Upper lobe of right lung (tissue), 1 donor: ENCODE results near the gene PIK3CD. TPM values are rescaled to one million over a fixed set of nuclear protein-coding genes. Genes with fewer than 3 reads are reported as not detected.

Source experiments
- ATAC-seq: fragments of 200-7000 bp; cut with Tn5 transposase; one replicate; pipeline ENCODE4 v1.9.1; 2020; ENCODE audit warnings: mild to moderate bottlenecking, moderate library complexity
- DNase-seq: peaks from one replicate; pipeline ENCODE4 v3.0.0-alpha.2; 2020
- H3K27ac ChIP-seq: fragments of 200-600 bp; one replicate; pipeline ENCODE4 v1.8.0; 2022
- H3K27me3 ChIP-seq: fragments of 200-600 bp; one replicate; pipeline ENCODE4 v1.8.0; 2022; ENCODE audit warnings: mild to moderate bottlenecking
- H3K36me3 ChIP-seq: fragments of 200-600 bp; one replicate; pipeline ENCODE4 v1.8.0; 2022
- H3K4me1 ChIP-seq: fragments of 200-600 bp; one replicate; pipeline ENCODE4 v1.8.0; 2022
- H3K4me3 ChIP-seq: fragments of 200-600 bp; one replicate; pipeline ENCODE4 v1.8.0; 2022; ENCODE audit warnings: mild to moderate bottlenecking
- H3K9me3 ChIP-seq: fragments of 200-600 bp; one replicate; pipeline ENCODE4 v1.8.0; 2022
- intact Hi-C: fragments of 100-400 bp; cut with DNase I; formaldehyde crosslinking; loops from one replicate; pipeline ENCODE4 v1.11.0; 2022
- total RNA-seq: library from RNA; stranded (reverse); fragmentation: NEBNext Ultra II Directional; extraction: Animal tissue kit (Norgen Biotek cat#: 25700); gene quantifications from one replicate; pipeline ENCODE4 v1.2.1, GENCODE V29; 2021
- TF ChIP-seq, protein P1 (sequence below): fragments of 200-600 bp; IDR thresholded peaks from one replicate; pipeline ENCODE4 v1.8.0; 2022; ENCODE audit warnings: antibody characterized with exemption
- donor health status: DM: no; HTN: yes; CAD: no; lungs with severe emphysema.

PIK3CD gene
- total RNA-seq, 1 donor from 2014 or later = 18.2 TPM

DNA sequence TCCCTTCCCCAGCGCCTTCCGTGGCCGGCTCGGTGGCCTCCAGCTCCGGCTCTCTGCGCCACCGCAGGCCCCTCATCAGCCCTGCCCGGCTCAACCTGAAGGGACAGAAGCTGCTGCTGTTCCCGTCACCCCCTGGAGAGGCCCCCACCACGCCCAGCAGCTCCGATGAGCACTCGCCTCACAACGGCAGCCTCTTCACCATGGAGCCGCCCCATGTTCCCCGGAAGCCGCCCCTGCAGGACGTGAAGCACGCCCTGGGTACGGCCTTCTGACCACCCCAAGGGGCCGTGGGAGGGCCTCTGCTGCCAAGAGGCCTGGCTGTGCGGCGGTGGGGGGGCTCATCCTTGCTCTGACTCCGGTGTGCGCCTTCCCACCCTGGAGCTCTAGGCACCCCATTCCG is 41.0 kb upstream of the PIK3CD start:
- intact Hi-C loops = no loop called here
- H3K36me3 ChIP-seq = peaks cover 19% of the 10 kb centered on the region
- no peak overlapping the region for H3K4me3 ChIP-seq
- ATAC-seq (no peak), DNase-seq (no peak)
- TF ChIP-seq, protein P1, sequence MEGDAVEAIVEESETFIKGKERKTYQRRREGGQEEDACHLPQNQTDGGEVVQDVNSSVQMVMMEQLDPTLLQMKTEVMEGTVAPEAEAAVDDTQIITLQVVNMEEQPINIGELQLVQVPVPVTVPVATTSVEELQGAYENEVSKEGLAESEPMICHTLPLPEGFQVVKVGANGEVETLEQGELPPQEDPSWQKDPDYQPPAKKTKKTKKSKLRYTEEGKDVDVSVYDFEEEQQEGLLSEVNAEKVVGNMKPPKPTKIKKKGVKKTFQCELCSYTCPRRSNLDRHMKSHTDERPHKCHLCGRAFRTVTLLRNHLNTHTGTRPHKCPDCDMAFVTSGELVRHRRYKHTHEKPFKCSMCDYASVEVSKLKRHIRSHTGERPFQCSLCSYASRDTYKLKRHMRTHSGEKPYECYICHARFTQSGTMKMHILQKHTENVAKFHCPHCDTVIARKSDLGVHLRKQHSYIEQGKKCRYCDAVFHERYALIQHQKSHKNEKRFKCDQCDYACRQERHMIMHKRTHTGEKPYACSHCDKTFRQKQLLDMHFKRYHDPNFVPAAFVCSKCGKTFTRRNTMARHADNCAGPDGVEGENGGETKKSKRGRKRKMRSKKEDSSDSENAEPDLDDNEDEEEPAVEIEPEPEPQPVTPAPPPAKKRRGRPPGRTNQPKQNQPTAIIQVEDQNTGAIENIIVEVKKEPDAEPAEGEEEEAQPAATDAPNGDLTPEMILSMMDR = no peak
- no peaks in the 10 kb centered on the region for H3K4me1 ChIP-seq
- no peaks in the 10 kb centered on the region for H3K27me3 ChIP-seq
- no peaks in the 10 kb centered on the region for H3K9me3 ChIP-seq
- no peak overlapping the region for H3K27ac ChIP-seq

DNA sequence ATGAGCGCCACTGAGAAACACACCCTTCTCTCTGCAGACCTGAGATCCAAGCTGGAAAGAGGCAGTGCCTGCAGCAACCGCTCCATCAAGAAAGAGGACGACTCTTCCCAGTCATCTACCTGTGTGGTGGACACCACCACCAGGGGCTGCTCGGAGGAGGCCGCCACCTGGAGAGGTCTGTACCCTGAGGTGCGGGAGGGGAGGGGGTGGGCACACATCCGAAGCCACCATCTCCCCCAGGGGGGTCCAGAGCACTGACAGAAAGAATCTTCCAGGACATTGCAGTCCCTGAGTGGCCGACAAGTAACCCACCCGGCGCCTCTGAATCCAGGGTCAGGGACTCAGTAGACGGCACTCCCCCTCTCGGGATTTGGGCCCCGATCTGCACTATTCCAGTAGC is 39.8 kb upstream of the PIK3CD start:
- H3K36me3 ChIP-seq = peaks cover 19% of the 10 kb centered on the region

DNA sequence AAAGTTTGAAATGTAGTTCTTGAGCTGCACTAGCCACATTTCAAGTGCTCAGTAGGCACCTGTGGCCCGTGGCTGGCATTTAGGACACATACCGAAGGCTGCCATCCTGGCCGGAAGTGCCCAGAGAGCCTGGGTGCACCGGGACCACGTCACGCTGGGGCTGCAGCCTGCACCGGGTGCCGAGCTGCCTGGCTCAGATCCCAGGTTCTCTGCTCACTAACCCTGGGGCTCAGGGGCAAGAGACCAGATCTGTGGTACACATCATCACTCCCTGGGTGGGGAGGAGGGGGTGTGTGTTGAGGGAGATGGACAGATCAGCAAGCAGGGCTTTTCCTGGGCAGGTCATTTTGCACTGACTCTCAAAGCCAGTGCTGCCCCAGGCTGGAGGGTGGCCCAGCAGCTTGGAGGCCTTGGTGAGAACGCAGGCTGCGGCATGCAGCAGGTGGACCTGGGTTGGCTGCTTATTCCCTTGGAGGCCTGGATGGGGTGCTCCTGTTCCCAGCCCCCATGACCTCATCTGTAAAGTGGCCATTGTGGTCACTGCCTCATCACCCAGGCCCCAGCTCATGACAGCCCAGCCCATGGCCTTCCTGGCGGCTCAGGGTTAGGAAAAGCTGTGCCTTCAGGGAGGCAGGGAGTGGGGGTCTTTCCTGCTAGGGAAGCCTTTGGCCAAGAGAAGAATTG is 39.2 kb upstream of the PIK3CD start:
- Histone ChIP-seq H3K27me3 (no peaks in the 10 kb centered on the region), H3K9me3 (no peaks in the 10 kb centered on the region), H3K36me3 (peaks cover 18% of the 10 kb centered on the region), H3K4me1 (no peaks in the 10 kb centered on the region), H3K27ac (no peak overlapping the region), H3K4me3 (no peak overlapping the region)
- no peak for DNase-seq
- ATAC-seq = no peak
- intact Hi-C loops = no loop called here
- TF ChIP-seq, protein P1 = no peak

More for the DNA sequence above, 39.8 kb upstream of the PIK3CD start:
- no peaks in the 10 kb centered on the region for H3K9me3 ChIP-seq
- H3K27me3 ChIP-seq = no peaks in the 10 kb centered on the region
- intact Hi-C loops = no loop called here
- H3K4me1 ChIP-seq = no peaks in the 10 kb centered on the region
- H3K27ac ChIP-seq = no peak overlapping the region
- H3K4me3 ChIP-seq = no peak overlapping the region
- ATAC-seq = no peak
- no peak for DNase-seq
- TF ChIP-seq, protein P1 = no peak

DNA sequence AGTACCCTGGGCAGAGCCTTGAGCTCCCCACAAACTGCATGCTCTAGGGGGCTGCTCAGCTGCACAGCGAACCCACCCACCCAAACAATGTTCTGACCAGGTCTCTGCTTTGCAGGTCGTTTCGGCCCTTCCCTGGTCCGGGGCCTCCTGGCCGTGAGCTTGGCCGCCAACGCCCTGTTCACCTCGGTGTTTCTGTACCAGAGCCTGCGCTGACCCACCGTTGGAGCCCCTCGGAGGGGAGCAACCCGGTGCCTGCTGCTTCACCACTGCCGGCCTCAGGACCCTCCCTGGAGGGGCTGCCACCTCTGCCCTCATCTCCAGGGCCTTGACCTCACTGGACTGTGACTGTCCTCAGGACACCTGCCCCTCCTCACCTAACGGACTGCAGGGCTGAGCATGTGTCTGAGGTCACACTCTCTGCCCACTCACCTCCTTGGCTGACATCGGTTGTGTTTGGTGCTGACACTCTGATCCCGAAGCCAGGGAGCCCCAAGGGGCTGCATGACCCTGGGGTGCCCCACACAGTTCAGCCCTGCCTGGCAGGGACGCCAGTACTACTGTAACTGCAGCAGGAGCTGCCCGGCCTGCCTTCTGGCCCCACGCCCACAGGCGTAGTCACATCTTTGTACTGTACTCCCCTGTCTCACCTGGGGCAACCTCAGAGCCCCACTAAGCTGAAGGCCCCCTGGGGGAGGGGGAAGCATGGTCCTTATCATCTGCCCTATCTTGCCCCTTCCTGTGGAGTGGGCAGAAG is 38.5 kb upstream of the PIK3CD start:
- H3K4me3 ChIP-seq = no peak overlapping the region
- H3K27me3 ChIP-seq = no peaks in the 10 kb centered on the region
- DNase-seq = peak; percentile 51
- no peak for ATAC-seq
- H3K4me1 ChIP-seq = no peaks in the 10 kb centered on the region
- intact Hi-C loops = no loop called here
- H3K36me3 ChIP-seq = peaks cover 11% of the 10 kb centered on the region
- TF ChIP-seq, protein P1 = no peak
- no peak overlapping the region for H3K27ac ChIP-seq
- H3K9me3 ChIP-seq = no peaks in the 10 kb centered on the region

DNA sequence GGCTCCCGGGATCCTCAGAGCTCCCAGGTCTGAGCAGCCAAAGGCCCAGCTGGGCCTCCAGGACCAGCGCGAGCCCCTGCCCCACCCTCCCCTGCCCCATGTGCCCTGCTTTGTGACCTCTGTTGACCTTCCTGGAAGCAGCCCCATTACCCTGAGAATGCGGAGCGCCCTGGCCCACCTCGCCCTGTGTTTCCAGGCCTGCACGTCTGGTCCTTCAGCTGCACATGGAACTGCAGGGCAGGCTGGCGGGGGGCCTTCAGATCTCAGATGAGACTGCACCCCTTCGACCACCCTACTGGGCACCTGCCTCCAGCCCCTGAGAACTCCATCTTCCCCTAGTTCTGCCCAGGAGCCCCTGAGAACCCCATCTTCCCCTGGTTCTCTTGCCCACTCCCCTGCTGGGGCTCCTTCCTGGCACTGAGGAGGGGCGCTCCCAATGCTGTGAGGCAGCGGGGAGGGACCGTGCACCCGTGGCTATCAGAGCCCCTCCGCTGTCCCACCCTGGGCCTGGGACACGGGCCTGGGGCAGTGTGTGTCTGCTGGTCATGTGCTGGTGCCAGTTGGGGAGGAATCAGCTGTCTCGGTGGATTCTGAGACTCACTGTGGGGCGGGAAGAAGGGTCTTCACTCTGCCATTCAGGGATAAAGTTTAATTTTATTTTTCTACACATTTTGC is 37.8 kb upstream of the PIK3CD start:
- no peak overlapping the region for H3K4me3 ChIP-seq
- H3K27me3 ChIP-seq = no peaks in the 10 kb centered on the region
- TF ChIP-seq, protein P1 = no peak
- DNase-seq = peak; percentile 58
- no peak for ATAC-seq
- H3K36me3 ChIP-seq = peaks cover 9% of the 10 kb centered on the region
- no peaks in the 10 kb centered on the region for H3K9me3 ChIP-seq
- intact Hi-C loops = no loop called here
- H3K4me1 ChIP-seq = no peaks in the 10 kb centered on the region
- H3K27ac ChIP-seq = no peak overlapping the region
